Cardiac septum (tissue), 1 donor: ENCODE data around the gene BCL2. TPM values are rescaled to one million over a fixed set of nuclear protein-coding genes. Genes with fewer than 3 reads are reported as not detected.
"Not testable (repeated sequence)": the region's sequence is repeated elsewhere in the genome, so short reads cannot be mapped to it uniquely, and the experiment has no call there.

Source experiments
- DNase-seq: peaks from one replicate; pipeline ENCODE4 v3.0.0-alpha.2; 2020; ENCODE audit warnings: low spot score
- intact Hi-C: fragments of 100-400 bp; cut with DNase I; formaldehyde crosslinking; loops from one replicate; pipeline ENCODE4 v1.14.0; 2022
- total RNA-seq: library from RNA; stranded (reverse); fragmentation: NEBNext Ultra II Directional; extraction: Animal tissue kit (Norgen Biotek cat#: 25700); gene quantifications from one replicate; pipeline ENCODE4 v1.2.1, GENCODE V29; 2021
- donor health status: DM: no; HTN: no; CAD: no.

Gene BCL2
- total RNA-seq, 1 donor from 2014 or later = 25.9 TPM

DNA sequence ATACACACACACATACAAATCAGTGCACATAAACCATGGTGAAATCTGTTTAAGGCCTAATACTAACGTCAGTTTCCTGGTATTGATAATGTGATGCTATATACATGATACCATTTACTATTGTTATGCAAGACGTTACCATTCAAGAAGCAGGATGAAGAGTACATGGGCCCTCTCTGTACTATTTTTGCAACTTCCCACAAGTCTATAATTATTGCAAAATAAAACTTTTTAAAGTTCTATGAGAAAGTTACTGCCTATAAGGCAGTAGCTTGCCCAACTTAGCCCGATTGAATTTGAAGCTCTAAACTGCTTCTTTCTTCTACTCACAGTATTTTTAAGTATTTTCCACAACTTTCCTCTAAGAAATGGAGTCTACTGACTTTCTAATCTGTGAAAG lies 74.0 kb downstream of the BCL2 start:
- no peak for DNase-seq
- intact Hi-C loops = no loop called here

DNA sequence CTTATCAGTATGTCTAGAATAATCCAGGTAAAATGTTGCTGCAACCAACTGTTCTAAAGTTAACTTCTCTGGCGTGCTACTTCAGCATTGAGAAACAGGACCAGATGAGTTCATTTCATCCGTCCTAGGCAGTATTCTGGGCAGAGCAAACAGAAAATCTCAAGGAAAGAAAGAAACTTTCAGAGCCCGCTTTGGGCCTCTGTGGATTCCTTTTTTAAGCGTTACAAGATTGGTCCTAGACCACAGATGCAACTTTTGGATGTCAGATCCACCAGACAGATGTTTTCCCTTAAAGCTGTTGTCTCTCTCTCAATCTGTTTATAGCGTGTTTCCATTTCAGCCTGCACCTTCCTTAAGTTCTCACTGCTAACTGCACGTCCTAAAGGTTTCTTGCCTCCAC lies 75.0 kb downstream of the BCL2 start:
- intact Hi-C loops = no loop called here
- DNase-seq = no peak

DNA sequence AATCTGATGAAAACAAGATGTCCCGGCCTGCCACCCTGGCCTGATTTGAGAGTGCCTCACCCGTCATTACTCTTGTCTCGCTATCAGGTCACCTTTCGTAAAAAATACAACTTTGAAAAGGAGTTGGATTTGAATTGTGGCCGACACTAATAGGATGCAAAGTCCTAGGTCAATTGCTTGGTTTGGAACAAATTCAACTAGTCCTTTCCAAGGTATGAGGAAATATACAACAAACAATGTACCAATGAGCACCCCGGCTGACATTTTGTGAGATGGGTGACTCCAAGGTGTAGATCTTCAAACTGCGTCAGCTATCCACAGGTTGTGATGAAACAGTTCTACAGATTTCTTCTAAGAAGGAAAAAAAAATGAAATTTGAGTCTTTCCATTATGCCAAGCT lies 77.8 kb downstream of the BCL2 start:
- intact Hi-C loops = no loop called here
- DNase-seq = no peak

DNA sequence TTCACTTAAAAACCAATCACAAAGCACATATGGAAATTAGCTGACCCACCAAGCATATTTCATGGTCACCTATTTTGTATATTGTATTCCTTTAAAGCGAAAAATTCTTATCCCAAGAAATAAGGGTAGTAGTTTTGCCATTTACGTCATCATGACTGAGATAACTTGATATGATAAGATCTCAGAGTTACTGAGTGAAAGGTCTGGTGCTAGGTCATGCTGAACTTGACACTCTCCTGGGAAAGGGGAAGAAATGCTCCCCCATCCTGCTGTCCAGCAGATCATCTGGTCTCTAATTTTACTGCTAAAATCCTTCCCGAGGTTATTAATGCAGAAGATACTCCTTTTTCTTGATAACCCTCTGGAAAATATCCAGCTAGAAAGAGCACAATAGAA lies 78.3 kb downstream of the BCL2 start:
- no peak for DNase-seq
- intact Hi-C loops = no loop called here

DNA sequence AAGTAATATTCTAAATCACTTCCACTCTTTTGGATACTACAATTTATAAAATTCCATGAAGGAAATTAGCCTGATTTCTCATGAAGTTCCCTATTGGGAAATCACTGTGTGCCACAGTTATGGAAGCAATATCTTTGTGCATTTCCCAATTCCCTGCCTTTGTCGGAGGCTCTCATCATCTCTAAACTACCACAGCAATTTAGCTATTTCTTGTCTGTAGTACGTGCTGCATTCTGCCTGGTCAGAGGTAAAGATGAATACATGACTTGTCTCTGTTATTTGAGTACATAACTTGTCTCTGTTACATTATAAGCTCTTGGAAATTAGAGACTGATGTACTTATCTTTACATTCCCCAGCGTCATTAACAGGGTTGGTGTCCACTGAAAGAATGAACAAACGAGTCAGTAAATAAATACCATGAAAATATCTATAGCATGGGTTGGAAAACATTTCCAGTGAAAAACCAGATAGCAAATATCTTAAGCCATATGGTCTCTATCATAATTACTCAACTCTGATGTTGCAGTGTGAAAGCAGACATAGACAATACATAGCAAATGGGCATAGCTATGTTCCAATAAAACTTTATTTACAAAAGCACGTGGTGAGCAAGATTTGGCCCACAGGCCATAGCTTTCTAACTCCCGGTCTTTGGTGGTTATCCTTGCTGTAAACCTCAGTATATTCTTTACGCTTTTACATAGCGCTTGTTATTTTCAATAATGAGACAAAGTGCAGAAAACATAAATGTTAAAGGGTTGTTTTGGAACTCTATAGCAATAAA lies 78.8 kb downstream of the BCL2 start:
- DNase-seq = no peak
- intact Hi-C loops = no loop called here

DNA sequence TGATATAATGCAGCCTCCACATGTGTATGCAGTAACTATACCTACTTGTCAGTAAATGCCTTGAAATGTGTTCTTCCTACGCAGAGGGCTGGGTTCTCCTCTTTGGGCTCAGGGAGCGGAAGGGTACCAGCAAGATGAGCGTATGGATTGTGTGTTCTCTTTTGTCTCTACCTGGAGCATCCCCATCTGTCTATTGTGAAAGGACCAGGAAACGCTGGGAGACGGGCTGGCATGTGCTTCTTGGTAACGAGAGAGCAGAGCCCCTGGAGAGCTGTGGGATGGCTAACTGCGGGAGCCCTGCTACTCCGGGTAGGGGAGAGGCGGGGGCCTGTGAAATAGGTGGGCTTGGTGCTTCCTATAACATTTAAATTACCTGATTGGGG lies 80.9 kb downstream of the BCL2 start:
- no peak for DNase-seq
- intact Hi-C loops = no loop called here

DNA sequence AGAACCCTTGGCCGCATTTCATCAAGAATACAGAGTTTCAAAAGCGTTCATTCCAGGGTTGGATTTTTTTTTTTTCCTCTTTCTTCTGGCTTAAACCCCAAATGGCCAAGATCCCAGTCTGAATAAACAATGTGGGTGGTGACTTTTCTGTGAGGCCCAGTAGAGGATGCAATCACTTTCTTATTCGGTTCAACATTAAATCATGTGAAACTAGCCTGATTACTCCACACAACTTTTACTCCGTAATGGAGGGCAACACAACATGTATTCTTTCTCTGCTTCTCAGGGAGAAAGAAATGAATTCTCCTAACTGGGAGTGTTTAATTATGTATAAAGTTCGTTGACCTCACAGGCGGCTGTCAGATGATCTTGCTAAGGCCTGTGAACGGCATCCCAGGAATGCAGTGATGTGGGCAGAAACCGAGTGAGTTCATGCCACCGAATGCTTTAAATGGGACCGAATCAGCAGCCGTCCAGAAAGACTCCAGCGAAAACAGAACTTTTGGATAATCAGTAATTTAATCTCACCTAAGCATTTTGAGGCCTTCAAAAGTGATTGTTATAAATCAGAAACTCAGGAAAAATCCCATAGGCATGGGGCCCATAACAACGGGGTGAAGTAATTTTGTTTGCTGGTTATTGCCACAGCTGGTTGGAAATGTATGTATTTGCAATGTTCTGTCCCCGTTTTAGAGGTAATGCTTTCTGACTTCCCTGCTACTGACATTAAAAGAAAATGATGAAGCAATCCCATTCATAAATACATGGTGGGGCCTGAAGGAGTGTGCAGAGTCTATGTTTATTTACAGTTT lies 81.5 kb downstream of the BCL2 start:
- intact Hi-C loops = no loop called here
- DNase-seq = no peak

DNA sequence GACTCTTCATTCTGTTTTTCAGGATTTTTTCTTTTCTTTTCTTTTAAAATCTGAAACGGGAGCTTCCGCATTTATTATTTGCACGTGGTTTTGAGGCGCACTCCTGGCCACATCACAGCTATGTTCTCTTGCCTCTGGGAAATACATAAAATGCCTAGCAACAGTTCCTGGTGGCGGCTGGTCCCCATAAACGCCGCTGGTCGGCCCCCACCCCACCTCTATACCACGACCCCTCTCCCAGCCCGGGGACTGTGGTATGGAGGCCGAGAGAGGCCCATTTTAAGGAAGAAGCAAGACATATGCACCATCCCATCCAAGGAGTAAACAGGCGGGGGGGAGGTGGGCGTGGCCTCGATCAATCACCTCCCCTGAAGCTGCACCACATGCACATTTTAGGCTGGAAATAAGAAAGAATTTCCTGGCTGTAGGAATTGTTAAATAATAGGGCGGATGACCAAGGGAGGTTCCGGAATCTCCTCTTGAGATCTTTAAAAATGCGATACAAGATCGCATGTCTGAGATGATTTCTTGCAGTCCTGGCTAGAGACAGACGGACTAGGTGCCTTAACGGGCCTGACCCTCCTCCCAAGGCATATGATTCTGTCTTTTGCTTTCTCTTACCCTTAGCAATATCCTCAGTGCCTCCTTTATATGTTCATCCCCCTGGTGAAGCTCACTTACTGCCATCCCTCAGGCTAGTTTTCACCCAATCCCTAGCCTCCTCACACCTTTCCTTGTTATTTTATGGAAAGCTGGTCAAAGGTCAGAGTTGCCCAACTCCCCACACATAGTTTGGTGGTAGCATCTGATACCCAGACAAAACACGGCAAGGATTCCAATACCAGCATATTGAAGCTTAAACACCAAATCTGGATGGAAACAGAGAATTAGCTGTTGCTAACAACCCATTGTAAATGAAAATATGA lies 82.4 kb downstream of the BCL2 start:
- intact Hi-C loops = no loop called here
- DNase-seq = no peak

DNA sequence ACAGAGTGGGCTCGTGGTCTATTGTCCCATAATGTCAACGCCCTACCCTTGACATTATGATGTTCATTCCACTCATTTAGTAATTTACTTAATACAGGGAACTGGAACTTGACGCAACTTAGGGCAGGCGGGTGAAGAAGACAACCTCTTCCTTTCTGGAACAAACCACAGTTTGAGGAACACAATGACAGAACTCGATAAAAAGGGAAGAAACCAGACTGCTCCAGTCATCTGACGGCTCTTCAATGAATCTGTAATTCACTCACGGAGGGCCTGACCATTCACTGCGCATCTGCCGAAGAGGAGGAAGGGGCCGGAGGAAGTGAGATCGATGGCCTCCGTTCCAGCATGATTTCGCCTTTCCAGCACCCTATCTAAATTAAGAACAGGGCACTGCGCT lies 83.2 kb downstream of the BCL2 start:
- peak; percentile 82 for DNase-seq
- intact Hi-C loops = no loop called here

DNA sequence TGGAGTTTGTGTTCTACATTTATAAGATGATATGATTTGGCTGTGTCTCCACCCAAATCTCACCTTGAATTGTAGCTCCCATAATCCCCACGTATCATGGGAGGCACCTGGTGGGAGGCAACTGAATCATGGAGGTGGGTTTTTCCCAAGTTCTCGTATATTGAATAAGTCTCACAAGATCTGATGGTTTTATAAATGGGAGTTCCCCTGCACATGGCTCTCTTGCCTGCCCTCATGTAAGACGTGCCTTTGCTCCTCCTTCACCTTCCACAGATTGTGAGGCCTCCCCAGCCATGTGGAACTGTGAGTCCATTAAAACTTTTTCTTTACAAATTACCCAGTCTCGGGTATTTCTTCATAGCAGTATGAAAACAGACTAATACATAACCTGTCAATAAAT lies 83.6 kb downstream of the BCL2 start:
- DNase-seq, intact Hi-C loops: not testable (repeated sequence)

DNA sequence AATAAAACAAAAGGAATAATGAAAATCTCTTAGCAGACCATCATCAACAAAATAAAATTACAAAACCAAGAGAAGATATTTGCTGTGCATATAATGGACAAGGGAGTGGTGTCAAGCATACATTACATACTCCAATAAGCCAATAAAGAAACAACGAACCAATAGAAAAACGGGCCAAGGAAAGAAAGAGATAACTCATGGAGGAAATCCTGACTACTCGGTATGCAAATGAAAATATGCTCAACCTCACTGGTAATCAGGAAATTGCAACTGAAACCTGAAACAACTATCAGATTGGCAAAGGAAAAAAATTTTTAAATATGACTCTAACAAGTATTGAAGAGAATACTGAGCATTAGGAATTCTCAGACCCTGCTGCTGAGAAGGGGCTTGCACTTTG lies 84.7 kb downstream of the BCL2 start:
- intact Hi-C loops = no loop called here
- no peak for DNase-seq

DNA sequence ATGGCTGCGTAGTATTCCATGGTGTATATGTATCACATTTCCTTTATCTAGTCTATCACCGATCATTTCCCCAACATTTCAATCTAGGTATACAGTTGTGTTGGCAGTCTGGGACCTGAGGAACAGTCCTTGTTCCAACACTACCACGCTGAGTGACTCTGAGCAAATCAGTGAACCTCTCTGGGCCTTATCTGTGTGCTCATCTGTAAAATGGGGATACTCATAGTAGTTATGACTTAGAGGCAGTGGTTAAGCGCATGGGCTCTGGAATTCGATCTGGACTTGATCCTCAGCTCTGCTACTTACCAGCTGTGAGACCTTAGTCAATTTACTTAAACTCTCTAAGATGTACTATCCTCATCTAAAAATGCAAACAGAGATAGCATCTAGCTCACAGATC lies 85.1 kb downstream of the BCL2 start:
- no peak for DNase-seq
- intact Hi-C loops = no loop called here

DNA sequence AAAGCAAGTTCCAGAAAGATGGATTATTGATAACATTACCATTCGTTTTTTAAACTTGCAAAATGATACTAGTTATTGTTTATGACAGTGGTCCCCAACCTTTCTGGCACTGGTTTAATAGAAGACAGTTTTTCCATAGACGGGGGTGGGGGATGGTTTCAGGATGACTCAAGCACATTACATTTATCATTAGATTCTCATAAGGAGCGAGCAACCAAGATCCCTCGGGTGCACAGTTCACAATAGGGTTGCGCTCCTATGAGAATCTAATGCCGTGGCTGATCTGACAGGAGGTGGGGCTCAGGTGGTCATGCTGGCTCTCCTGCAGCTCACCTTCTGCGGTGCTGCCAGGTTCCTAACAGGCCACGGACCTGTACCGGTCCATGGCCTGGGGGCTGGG lies 86.2 kb downstream of the BCL2 start:
- intact Hi-C loops = no loop called here
- no peak for DNase-seq

DNA sequence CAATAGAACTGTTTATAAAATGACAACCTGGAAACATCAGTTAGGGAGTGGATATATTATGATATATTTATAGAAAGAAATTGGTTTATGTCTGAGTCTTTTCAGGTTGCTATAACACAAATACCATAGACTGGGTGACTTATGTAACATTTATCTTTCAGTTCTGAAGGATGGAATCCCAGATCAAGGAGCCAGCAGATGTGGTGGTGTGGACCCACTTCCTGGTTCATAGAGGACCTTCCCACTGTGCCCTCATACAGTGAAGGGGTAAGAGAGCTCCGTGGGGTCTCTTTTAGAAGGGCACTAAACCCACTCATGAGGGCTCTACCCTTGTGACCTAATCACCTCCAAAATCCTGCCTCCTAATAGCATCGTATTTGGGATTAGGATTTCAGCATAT lies 86.7 kb downstream of the BCL2 start:
- intact Hi-C loops = no loop called here
- DNase-seq = no peak

DNA sequence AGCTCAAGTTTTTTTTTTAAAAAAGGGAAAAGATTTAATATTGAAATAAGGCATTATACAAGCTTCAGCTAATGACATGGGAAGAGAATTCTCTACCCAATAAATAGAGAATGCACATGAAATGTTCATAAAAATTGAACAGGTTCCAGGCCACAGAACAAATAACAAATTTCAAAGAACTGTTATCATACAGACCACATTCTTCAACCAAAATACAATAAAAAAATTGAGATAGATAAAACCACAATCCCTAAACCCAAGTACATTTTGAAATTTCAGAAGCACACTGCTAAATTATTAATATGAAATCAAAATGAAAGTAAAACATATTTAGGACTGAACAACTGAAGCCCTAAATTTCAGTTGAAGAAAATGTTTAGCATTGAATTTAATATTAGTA lies 89.6 kb downstream of the BCL2 start:
- no peak for DNase-seq
- intact Hi-C loops = no loop called here

DNA sequence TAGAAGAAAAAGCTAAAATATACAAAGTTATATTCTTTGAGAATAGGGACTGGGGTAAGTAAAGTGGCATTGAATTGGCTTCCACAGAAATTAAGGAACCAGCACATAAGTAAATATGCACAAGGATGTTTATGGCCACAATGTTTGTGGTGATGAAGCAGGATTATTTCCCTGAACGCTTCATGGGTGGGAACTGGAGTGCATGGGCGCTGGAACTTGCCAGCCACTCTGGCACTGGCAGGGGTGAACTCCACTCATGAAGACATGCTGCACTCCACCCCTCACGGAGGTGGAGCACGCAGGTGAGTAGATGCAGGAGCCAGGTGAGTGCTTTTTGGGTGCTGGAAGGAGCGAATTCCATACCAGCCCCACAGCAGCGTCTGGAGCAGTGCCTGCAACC lies 94.1 kb downstream of the BCL2 start:
- intact Hi-C loops = no loop called here
- no peak for DNase-seq

DNA sequence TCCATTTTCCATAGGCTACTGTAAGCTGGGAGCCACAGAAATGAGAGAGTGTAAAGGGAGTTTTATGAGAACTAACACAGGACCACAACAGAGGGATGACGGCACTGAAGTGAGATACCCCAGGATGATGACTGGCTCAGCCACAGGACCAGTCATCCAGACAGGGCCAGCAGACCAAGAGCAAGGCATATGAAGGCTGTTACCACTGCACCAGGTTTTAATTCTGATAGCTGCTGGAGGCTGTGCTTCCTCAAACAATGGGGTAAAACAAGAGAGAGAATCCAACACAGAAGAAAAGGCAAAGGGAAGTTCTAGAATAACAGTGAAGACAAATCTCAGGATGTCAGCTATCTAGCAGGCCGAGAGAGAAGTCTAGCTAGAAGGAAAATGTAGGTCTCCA lies 94.9 kb downstream of the BCL2 start:
- DNase-seq = no peak
- intact Hi-C loops = no loop called here

DNA sequence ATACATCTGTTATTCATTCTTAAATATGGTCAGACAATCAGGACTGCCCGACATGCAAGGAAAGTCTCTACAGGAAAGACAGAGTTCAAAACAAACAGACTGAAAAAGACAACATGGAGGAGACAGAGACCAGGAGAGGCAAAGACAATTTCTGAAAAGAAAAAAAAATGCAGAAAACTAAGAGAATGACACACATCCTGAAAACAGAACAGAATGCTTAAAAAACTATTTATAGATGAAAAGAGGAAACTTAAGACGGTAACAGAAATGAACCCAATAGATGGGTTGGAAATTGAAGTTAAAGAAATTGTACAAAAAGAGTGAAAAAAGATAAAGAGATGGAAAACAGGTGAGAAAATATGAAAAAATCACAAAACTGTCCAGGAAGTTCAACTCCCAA lies 95.7 kb downstream of the BCL2 start:
- no peak for DNase-seq
- intact Hi-C loops = no loop called here

DNA sequence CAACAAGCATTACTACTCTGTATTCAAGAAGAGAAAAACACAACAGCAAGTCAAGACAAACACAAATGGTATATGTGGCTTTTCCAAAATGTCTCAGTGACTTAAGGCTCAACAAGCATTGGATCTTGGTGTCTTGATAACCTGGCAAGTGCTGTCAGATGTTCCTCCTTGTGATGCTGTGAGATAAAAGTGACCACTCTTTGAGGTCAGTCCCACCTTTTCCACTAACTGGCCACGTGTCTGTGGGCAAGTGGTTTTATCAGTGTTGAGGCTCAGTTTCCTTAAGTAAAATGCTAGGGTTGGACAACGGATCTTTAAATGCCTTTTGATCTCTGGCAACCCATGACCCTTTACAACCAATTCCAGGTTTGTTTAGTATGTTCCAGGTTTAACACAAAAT lies 98.7 kb downstream of the BCL2 start:
- intact Hi-C loops = no loop called here
- no peak for DNase-seq

DNA sequence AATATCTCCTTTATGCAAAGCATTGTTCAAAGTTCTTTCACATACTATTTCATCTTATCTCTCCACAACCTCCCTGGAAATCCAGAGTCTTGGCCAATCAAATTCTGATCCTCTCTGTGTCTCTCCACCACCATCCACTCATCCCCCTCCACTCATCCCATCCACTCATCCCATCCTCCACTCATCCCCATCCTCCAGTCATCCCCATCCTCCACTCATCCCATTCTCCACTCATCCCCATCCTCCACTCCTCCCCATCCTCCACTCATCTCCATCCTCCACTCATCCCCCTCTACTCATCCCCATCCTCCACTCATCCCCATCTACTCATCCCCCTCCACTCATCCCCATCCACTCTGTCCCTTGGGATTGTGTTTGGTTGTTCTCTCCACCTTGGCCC lies 101.1 kb downstream of the BCL2 start:
- intact Hi-C loops = no loop called here
- no peak for DNase-seq
